ENCODE data around the gene HEMK1. TPM values are rescaled to one million over a fixed set of nuclear protein-coding genes. Genes with fewer than 3 reads are reported as not detected.

Gene HEMK1
- total RNA-seq, 6 donors from 2014 or later: 5.0 to 25.3 (median 9.6) TPM

DNA sequence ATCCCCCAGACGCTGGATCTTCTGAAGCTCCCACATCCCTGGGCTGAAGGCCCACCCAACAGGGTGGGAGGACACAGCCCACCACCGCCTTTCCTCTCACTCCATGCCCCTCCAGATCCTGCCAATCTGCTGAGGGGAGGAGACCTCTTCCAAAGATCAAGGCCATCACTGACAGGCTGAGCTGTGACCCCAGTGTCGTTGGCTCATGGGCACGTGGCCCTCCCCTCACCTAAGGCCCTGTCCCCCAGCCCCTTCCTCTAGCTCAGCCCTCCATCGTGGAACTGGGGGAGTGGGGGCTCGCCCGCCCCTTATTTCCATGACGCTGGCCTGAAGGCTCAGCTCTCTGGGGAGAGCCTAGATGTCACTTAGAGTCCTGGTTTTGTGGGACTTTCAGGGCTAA, 12.2 kb upstream of the HEMK1 start:
- TF ChIP-seq, protein P1, sequence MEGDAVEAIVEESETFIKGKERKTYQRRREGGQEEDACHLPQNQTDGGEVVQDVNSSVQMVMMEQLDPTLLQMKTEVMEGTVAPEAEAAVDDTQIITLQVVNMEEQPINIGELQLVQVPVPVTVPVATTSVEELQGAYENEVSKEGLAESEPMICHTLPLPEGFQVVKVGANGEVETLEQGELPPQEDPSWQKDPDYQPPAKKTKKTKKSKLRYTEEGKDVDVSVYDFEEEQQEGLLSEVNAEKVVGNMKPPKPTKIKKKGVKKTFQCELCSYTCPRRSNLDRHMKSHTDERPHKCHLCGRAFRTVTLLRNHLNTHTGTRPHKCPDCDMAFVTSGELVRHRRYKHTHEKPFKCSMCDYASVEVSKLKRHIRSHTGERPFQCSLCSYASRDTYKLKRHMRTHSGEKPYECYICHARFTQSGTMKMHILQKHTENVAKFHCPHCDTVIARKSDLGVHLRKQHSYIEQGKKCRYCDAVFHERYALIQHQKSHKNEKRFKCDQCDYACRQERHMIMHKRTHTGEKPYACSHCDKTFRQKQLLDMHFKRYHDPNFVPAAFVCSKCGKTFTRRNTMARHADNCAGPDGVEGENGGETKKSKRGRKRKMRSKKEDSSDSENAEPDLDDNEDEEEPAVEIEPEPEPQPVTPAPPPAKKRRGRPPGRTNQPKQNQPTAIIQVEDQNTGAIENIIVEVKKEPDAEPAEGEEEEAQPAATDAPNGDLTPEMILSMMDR (IDR thresholded peaks at IDR 0.05): no peak
- no peak for TF ChIP-seq POLR2AphosphoS5 (IDR thresholded peaks at IDR 0.05)
- no peak for TF ChIP-seq EP300 (IDR thresholded peaks at IDR 0.05)
- TF ChIP-seq POLR2A (IDR thresholded peaks at IDR 0.05): no peak
- no peaks in the 10 kb centered on the region for H3K4me1 ChIP-seq
- 74 to 80% methylated on average over 4 to 8 of the region's 8 CpGs for WGBS, 2 donors
- no peaks in the 10 kb centered on the region for H3K9me3 ChIP-seq
- H3K27ac ChIP-seq: no peak overlapping the region
- ATAC-seq (ENCODE audit: low FRiP score in 2 of 2) (no peak), DNase-seq (no peak)
- no peaks in the 10 kb centered on the region for H3K27me3 ChIP-seq
- no peaks in the 10 kb centered on the region for H3K36me3 ChIP-seq
- no peak overlapping the region for H3K4me3 ChIP-seq

DNA sequence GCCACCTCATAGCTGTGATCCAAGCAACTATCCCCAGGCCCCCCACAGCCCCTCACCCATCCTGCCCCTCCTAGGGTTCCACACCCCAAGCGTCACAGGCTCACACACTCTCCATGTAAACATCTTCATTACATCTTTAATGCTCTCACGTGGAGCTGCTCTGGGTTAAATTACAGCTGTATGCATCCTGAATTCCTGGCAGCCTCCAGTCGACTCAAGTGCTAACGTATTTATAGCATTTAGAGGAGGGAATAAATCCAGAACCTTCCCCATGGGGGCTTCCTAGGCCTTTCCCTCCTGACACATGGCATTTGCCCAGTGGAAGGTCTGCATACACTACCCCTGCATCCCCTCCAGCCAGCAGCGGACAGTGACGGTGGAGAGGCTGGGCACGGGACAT, 11.4 kb upstream of the HEMK1 start:
- TF ChIP-seq EP300 (IDR thresholded peaks at IDR 0.05) (no peak), POLR2AphosphoS5 (IDR thresholded peaks at IDR 0.05) (no peak), POLR2A (IDR thresholded peaks at IDR 0.05) (no peak)
- TF ChIP-seq, protein P1 (IDR thresholded peaks at IDR 0.05): no peak
- Histone ChIP-seq H3K4me1 (no peaks in the 10 kb centered on the region), H3K4me3 (no peak overlapping the region), H3K27ac (no peak overlapping the region), H3K36me3 (no peaks in the 10 kb centered on the region), H3K9me3 (no peaks in the 10 kb centered on the region), H3K27me3 (no peaks in the 10 kb centered on the region)
- no peak for ATAC-seq (ENCODE audit: low FRiP score in 2 of 2)
- WGBS, 2 donors: 68 to 80% methylated on average over 7 of the region's 7 CpGs
- DNase-seq: no peak

DNA sequence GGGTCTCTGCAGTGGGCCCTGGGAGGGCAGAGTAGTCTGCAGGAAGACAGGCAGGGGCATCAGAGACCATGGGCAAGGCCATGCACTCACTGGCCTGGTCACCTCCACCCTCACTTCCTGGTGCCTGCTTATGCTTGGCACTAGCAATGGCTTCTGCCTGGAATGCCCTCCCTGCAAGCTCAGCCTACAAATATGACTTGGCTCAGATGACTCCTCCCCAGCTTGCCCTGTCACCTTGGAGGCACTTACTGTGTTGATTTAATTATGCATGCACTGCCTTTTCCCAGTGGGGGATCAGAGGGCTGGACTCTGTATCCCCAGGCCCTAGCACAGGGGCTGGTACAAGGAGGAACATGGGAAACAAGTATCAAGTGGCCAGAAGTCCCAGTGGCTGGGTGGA, 9.6 kb upstream of the HEMK1 start:
- no peaks in the 10 kb centered on the region for H3K27me3 ChIP-seq
- ATAC-seq (ENCODE audit: low FRiP score in 2 of 2): no peak
- DNase-seq: no peak
- no peak overlapping the region for H3K27ac ChIP-seq
- H3K4me1 ChIP-seq: no peaks in the 10 kb centered on the region
- H3K9me3 ChIP-seq: no peaks in the 10 kb centered on the region
- H3K36me3 ChIP-seq: no peaks in the 10 kb centered on the region
- TF ChIP-seq, protein P1 (IDR thresholded peaks at IDR 0.05): no peak
- TF ChIP-seq POLR2AphosphoS5 (IDR thresholded peaks at IDR 0.05): no peak
- TF ChIP-seq POLR2A (IDR thresholded peaks at IDR 0.05): no peak
- no peak for TF ChIP-seq EP300 (IDR thresholded peaks at IDR 0.05)
- no peak overlapping the region for H3K4me3 ChIP-seq

DNA sequence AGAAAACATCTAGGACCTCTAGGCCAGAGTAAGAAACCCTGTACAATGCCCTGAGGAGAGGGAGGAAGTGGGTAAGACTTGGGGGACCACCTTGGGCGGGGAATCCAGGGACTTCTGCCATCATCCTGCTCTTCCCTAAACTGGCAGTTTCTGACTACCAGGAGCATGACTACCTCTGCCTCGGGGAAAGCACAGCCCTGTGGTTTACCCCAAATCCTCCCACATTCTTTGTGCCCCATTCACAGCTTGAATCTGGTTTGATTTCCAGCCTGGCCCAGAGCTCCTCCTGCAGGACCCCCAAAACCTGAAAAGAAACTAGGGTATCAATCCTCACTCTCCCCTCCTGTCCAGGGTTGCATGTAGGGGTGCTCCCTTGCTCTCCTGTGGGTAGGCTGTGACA, 6.5 kb upstream of the HEMK1 start:
- Histone ChIP-seq H3K36me3 (no peaks in the 10 kb centered on the region), H3K27me3 (no peaks in the 10 kb centered on the region), H3K4me1 (peaks cover 9 to 14% (median 11%) of the 10 kb centered on the region in 4 donors), H3K9me3 (no peaks in the 10 kb centered on the region), H3K27ac (no peak overlapping the region), H3K4me3 (no peak overlapping the region)
- WGBS, 2 donors: 62 to 93% methylated on average over 2 of the region's 2 CpGs
- no peak for ATAC-seq (ENCODE audit: low FRiP score in 2 of 2)
- no peak for DNase-seq
- no peak for TF ChIP-seq EP300 (IDR thresholded peaks at IDR 0.05)

DNA sequence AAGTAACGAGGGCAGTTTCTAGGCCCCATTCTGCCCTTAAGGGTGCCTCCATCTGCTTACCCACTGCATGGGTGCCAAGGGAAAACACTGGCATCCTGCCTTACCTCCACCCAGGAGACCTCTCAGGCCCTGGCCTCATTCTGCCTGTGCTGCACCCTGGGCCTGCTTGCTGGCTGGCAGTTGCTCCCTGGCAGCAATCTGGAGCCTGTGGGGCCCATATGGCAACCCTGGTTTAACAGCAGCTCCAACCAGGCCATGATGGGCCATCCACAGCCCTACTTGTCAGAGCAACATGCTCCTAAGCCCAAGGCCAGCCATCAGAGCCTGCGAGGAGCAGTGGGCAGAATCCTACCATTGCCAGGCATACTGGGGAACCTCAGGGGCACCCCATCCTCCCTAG, 5.5 kb upstream of the HEMK1 start:
- no peak overlapping the region for H3K27ac ChIP-seq
- WGBS, 2 donors: 89 to 97% methylated on average over 1 to 2 of the region's 2 CpGs
- no peak for DNase-seq
- H3K4me1 ChIP-seq: peaks cover 15 to 23% (median 19%) of the 10 kb centered on the region in 4 donors
- H3K4me3 ChIP-seq: no peak overlapping the region
- no peaks in the 10 kb centered on the region for H3K27me3 ChIP-seq
- no peaks in the 10 kb centered on the region for H3K36me3 ChIP-seq
- H3K9me3 ChIP-seq: no peaks in the 10 kb centered on the region
- TF ChIP-seq, protein P1 (IDR thresholded peaks at IDR 0.05): no peak
- TF ChIP-seq POLR2A (IDR thresholded peaks at IDR 0.05) (no peak), POLR2AphosphoS5 (IDR thresholded peaks at IDR 0.05) (no peak), EP300 (IDR thresholded peaks at IDR 0.05) (no peak)
- no peak for ATAC-seq (ENCODE audit: low FRiP score in 2 of 2)

Data from upper lobe of left lung (tissue), 6 donors.